GM21737 (cell line): ENCODE results near the gene HSF5.
"Not testable (repeated sequence)": the region's sequence is repeated elsewhere in the genome, so short reads cannot be mapped to it uniquely, and the experiment has no call there.

Experiments used
- ATAC-seq: cut with Tn5 transposase; IDR thresholded peaks from one replicate; pipeline ENCODE4 v1.9.1; 2021; ENCODE audit warnings: mild to moderate bottlenecking, moderate library complexity; ENCODE audit not compliant: unreplicated experiment

HSF5 gene

GRCh38 chr17:58516644-58517377 lies 28.6 kb upstream of the HSF5 start:
- no peak for ATAC-seq

- ATAC-seq: no peak
These were observed 27.1 kb upstream of the HSF5 start for GRCh38 chr17:58515286-58515685.

GRCh38 chr17:58514770-58515157 lies 26.6 kb upstream of the HSF5 start:
- no peak for ATAC-seq

- peak; percentile 15 for ATAC-seq
These were observed 26.0 kb upstream of the HSF5 start, which contains the start of gene MTMR4 for GRCh38 chr17:58513965-58514769. Gene MTMR4 (minus strand): TSS chr17:58514638. CDS start chr17:58514407, 231 bp downstream.

- ATAC-seq: no peak
These were observed 25.2 kb upstream of the HSF5 start for GRCh38 chr17:58513267-58513964.

- no peak for ATAC-seq
These were observed 21.9 kb upstream of the HSF5 start for GRCh38 chr17:58510075-58510474.

- ATAC-seq: no peak
These were observed 20.3 kb upstream of the HSF5 start for GRCh38 chr17:58508341-58509067.

GRCh38 chr17:58507123-58507634 lies 19.0 kb upstream of the HSF5 start:
- ATAC-seq: no peak

GRCh38 chr17:58506354-58507080 lies 18.3 kb upstream of the HSF5 start:
- ATAC-seq: no peak

GRCh38 chr17:58504826-58505351 lies 16.7 kb upstream of the HSF5 start:
- peak; percentile 80 for ATAC-seq

GRCh38 chr17:58503866-58504265 lies 15.7 kb upstream of the HSF5 start:
- ATAC-seq: no peak

- ATAC-seq: not testable (repeated sequence)
These were observed 14.9 kb upstream of the HSF5 start for GRCh38 chr17:58503134-58503533.

- no peak for ATAC-seq
These were observed 13.2 kb upstream of the HSF5 start for GRCh38 chr17:58501451-58501850.

- ATAC-seq: no peak
These were observed 10.1 kb upstream of the HSF5 start for GRCh38 chr17:58498177-58498828.

GRCh38 chr17:58493506-58493905 lies 5.3 kb upstream of the HSF5 start:
- ATAC-seq: no peak

- no peak for ATAC-seq
These were observed 4.3 kb upstream of the HSF5 start for GRCh38 chr17:58492238-58493121.

- ATAC-seq: no peak
These were observed 3.4 kb upstream of the HSF5 start for GRCh38 chr17:58491510-58492045.

GRCh38 chr17:58488428-58488890 lies 251 bp upstream of the HSF5 start:
- ATAC-seq: no peak
